SK-N-SH (cell line): ENCODE results near the gene TBL1XR1. TPM values are rescaled to one million over a fixed set of nuclear protein-coding genes. Genes with fewer than 3 reads are reported as not detected.

Source experiments
- CTCF ChIA-PET: fragments of 300-600, 350-600 bp; formaldehyde crosslinking; extraction: SDS; loops from one replicate; lab custom pipeline; 2021; lab: Yijun Ruan, JAX
- POLR2A ChIA-PET: fragments of 350-600 bp; sonication (Branson Sonifier 250); formaldehyde crosslinking; extraction: SDS; loops from one replicate; lab custom pipeline; 2020; ENCODE audit warnings: antibody characterized with exemption, inconsistent platforms; lab: Yijun Ruan, JAX
- DNase-seq: peaks from one replicate; pipeline ENCODE4 v3.0.0; 2012
- H2AFZ ChIP-seq: fragments of 200-600 bp; sonication (generic); 2 replicates; pipeline ENCODE4 v1.8.1; 2016; ENCODE audit warnings: antibody characterized with exemption, mild to moderate bottlenecking, low read depth
- H3F3A ChIP-seq: fragments of 200-600 bp; sonication (generic); replicated peaks from 2 replicates; pipeline ENCODE3; 2016; ENCODE audit warnings: antibody characterized with exemption, mild to moderate bottlenecking; ENCODE audit not compliant: insufficient read depth
- H3K27ac ChIP-seq, 2 experiments: fragments of 200-500 bp in 1 of 2; fragments of 200-600 bp in 1 of 2; sonication (Bioruptor generic) in 1 of 2; sonication (generic), shearing (Covaris generic) in 1 of 2; 2 replicates each; pipeline versions ENCODE4 v1.5.1 to v1.6.1; 2014 to 2016; ENCODE audit warnings: low read depth in 2 of 2, inconsistent platforms in 1 of 2, low read length in 1 of 2, mild to moderate bottlenecking in 1 of 2, mixed read lengths in 1 of 2
- H3K27me3 ChIP-seq: fragments of 200-600 bp; sonication (generic), shearing (Covaris generic); 2 replicates; pipeline ENCODE4 v1.6.1; 2016; ENCODE audit warnings: mixed run types; ENCODE audit not compliant: insufficient read depth
- H3K36me3 ChIP-seq, 2 experiments: fragments of 200-500 bp in 1 of 2; fragments of 200-600 bp in 1 of 2; sonication (Bioruptor generic) in 1 of 2; sonication (generic) in 1 of 2; replicated peaks in 1 of 2; 2 replicates each; pipeline versions ENCODE3 to v1.5.1; 2014 to 2016; ENCODE audit warnings: low read length in 1 of 2, mild to moderate bottlenecking in 1 of 2; ENCODE audit not compliant: insufficient read depth in 2 of 2, control insufficient read depth in 1 of 2
- H3K4me1 ChIP-seq, 2 experiments: fragments of 200-500 bp in 1 of 2; fragments of 200-600 bp in 1 of 2; sonication (Bioruptor generic) in 1 of 2; sonication (generic), shearing (Covaris generic) in 1 of 2; 2 replicates each; pipeline versions ENCODE4 v1.5.1 to v1.6.1; 2014 to 2016; ENCODE audit warnings: low read depth in 1 of 2, low read length in 1 of 2, mixed run types in 1 of 2; ENCODE audit not compliant: insufficient read depth in 2 of 2, control insufficient read depth in 1 of 2
- H3K4me2 ChIP-seq: fragments of 200-600 bp; sonication (generic), shearing (Covaris generic); 2 replicates; pipeline ENCODE4 v1.6.1; 2017; ENCODE audit warnings: mixed run types
- H3K4me3 ChIP-seq, 2 experiments: fragments of 200-500 bp in 1 of 2; fragments of 200-600 bp in 1 of 2; sonication (Bioruptor generic) in 1 of 2; sonication (generic), shearing (Covaris generic) in 1 of 2; 2 replicates each; pipeline versions ENCODE4 v1.5.1 to v1.8.1; 2014 to 2016; ENCODE audit warnings: low read depth in 2 of 2, inconsistent platforms in 1 of 2, low read length in 1 of 2, mild to moderate bottlenecking in 1 of 2, mixed read lengths in 1 of 2, moderate library complexity in 1 of 2
- H3K79me2 ChIP-seq: fragments of 200-600 bp; sonication (generic); 2 replicates; pipeline ENCODE4 v1.8.1; 2017; ENCODE audit warnings: mild to moderate bottlenecking; ENCODE audit not compliant: insufficient read depth
- H3K9ac ChIP-seq: fragments of 200-600 bp; sonication (generic); 2 replicates; pipeline ENCODE4 v1.6.1; 2017; ENCODE audit warnings: mixed run types
- H3K9me2 ChIP-seq: fragments of 200-600 bp; sonication (generic); 2 replicates; pipeline ENCODE4 v1.6.1; 2017; ENCODE audit warnings: mixed run types
- H3K9me3 ChIP-seq: fragments of 200-600 bp; sonication (generic); 2 replicates; pipeline ENCODE4 v1.6.1; 2017; ENCODE audit warnings: mixed run types, mild to moderate bottlenecking, moderate library complexity
- H4K20me1 ChIP-seq: fragments of 200-600 bp; sonication (generic); 2 replicates; pipeline ENCODE4 v1.6.1; 2017; ENCODE audit warnings: mild to moderate bottlenecking, mixed run types; ENCODE audit not compliant: insufficient read depth
- CHD2 ChIP-seq: fragments of 150-350 bp; IDR thresholded peaks from 2 replicates; pipeline ENCODE4 v1.6.1; 2018; ENCODE audit warnings: low read length; ENCODE audit not compliant: partially characterized antibody
- EZH2phosphoT487 ChIP-seq: fragments of 200-600 bp; sonication (generic); IDR thresholded peaks from 2 replicates; pipeline ENCODE4 v1.6.1; 2017; ENCODE audit warnings: low read depth, mixed run types, mild to moderate bottlenecking, antibody characterized with exemption, moderate library complexity, borderline replicate concordance
- FOXM1 ChIP-seq: IDR thresholded peaks from 2 replicates; pipeline ENCODE4 v1.4.0; 2012; ENCODE audit warnings: low read depth, mild to moderate bottlenecking
- GABPA ChIP-seq: IDR thresholded peaks from 2 replicates; pipeline ENCODE4 v1.4.0; 2012; ENCODE audit warnings: low read depth, mild to moderate bottlenecking
- JUND ChIP-seq: IDR thresholded peaks from 2 replicates; pipeline ENCODE4 v1.4.0; 2012
- MAX ChIP-seq: IDR thresholded peaks from 2 replicates; pipeline ENCODE4 v1.4.0; 2012; ENCODE audit warnings: low read depth
- MEF2A ChIP-seq: IDR thresholded peaks from 2 replicates; pipeline ENCODE4 v1.4.0; 2012; ENCODE audit warnings: low read depth, borderline replicate concordance
- NFIC ChIP-seq: IDR thresholded peaks from 2 replicates; pipeline ENCODE4 v1.4.0; 2012; ENCODE audit warnings: borderline replicate concordance
- PBX3 ChIP-seq: IDR thresholded peaks from 2 replicates; pipeline ENCODE4; 2012
- POLR2AphosphoS5 ChIP-seq: IDR thresholded peaks from 2 replicates; pipeline ENCODE4 v1.6.1; 2012; ENCODE audit warnings: low read depth, low read length
- RAD21 ChIP-seq: IDR thresholded peaks from 2 replicates; pipeline ENCODE4 v1.6.1; 2012; ENCODE audit warnings: mild to moderate bottlenecking, low read length
- REST ChIP-seq: IDR thresholded peaks from 2 replicates; pipeline ENCODE4 v1.6.1; 2012; ENCODE audit warnings: mild to moderate bottlenecking, low read depth, low read length, moderate library complexity
- RFX5 ChIP-seq: IDR thresholded peaks from 2 replicates; pipeline ENCODE4 v1.6.1; 2012; ENCODE audit warnings: mild to moderate bottlenecking, improper control_type of control experiment, low read length
- SMC3 ChIP-seq: IDR thresholded peaks from 2 replicates; pipeline ENCODE4 v1.6.1; 2012; ENCODE audit warnings: low read depth, low read length, improper control_type of control experiment
- TAF1 ChIP-seq: IDR thresholded peaks from 2 replicates; pipeline ENCODE4 v1.6.1; 2012; ENCODE audit warnings: low read depth, mild to moderate bottlenecking, low read length, moderate library complexity, borderline replicate concordance
- ZBTB33 ChIP-seq: IDR thresholded peaks from 2 replicates; pipeline ENCODE4 v1.4.0; 2012; ENCODE audit warnings: low read depth, borderline replicate concordance
- WGBS: methylation state at CpG from one replicate; pipeline ENCODE4 v1.1.6; 2017; ENCODE audit warnings: low lambda C conversion rate; 5-methylcytosine and 5-hydroxymethylcytosine counted together
- polyA plus RNA-seq, 3 experiments: library from polyadenylated mRNA; depleted of rRNA; stranded (reverse); fragments of >200 nt; gene quantifications; 2 replicates each; pipeline ENCODE4 v1.2.3, GENCODE V29; 2012

Gene TBL1XR1
- polyA plus RNA-seq, 1 of the 3 experiments (the other 2 are of a cell fraction) = 20.9 TPM

GRCh38 chr3:177039490-177040274 is 157.6 kb downstream of the TBL1XR1 start:
- peaks cover 6% of the 10 kb centered on the region; the same call in 1 of the 2 replicates for H3K79me2 ChIP-seq
- no peaks in the 10 kb centered on the region for H4K20me1 ChIP-seq
- H2AFZ ChIP-seq = no peak overlapping the region
- CTCF ChIA-PET = interaction anchor here (0.8 to 1.3 kb wide), 3 partner anchors 11 to 1346 kb away, joined by 3 to 5 read pairs (median 3); no protein-coding TSS in a partner anchor
- over 99% methylated on average over 4 of the region's 4 CpGs for WGBS
- no peaks in the 10 kb centered on the region for H3K9me2 ChIP-seq
- H3K4me3 ChIP-seq = no peak overlapping the region
- H3K27ac ChIP-seq = no peak overlapping the region; a peak in 1 of 4 replicates
- H3K36me3 ChIP-seq = peaks cover 69 to 74% of the 10 kb centered on the region in 2 experiments
- no peak for TF ChIP-seq GABPA
- no peak for TF ChIP-seq TAF1
- TF ChIP-seq MAX = no peak
- no peak for TF ChIP-seq MEF2A
- TF ChIP-seq SMC3 = no peak
- TF ChIP-seq ZBTB33 = no peak
- no peak for TF ChIP-seq RFX5
- TF ChIP-seq JUND = no peak
- no peak for TF ChIP-seq EZH2phosphoT487
- no peak for TF ChIP-seq FOXM1
- TF ChIP-seq REST = no peak
- TF ChIP-seq PBX3 = no peak
- no peak for TF ChIP-seq RAD21
- no peak for TF ChIP-seq NFIC
- TF ChIP-seq CHD2 = no peak
- no peak for TF ChIP-seq POLR2AphosphoS5
- POLR2A ChIA-PET = no interaction called here
- H3K9ac ChIP-seq = no peak overlapping the region
- H3K4me1 ChIP-seq = peaks cover 0 to 3% of the 10 kb centered on the region in 2 experiments; a peak in 2 of 4 replicates
- 0 out of 2 replicates have a peak, but pooled peaks cover 3% of the 10 kb centered on the region for H3K9me3 ChIP-seq
- no peaks in the 10 kb centered on the region for H3K27me3 ChIP-seq
- peaks cover 13% of the 10 kb centered on the region for H3F3A ChIP-seq
- H3K4me2 ChIP-seq = no peak overlapping the region
- no peak for DNase-seq
